ENCODE data around the gene SERGEF.

Gene SERGEF

DNA sequence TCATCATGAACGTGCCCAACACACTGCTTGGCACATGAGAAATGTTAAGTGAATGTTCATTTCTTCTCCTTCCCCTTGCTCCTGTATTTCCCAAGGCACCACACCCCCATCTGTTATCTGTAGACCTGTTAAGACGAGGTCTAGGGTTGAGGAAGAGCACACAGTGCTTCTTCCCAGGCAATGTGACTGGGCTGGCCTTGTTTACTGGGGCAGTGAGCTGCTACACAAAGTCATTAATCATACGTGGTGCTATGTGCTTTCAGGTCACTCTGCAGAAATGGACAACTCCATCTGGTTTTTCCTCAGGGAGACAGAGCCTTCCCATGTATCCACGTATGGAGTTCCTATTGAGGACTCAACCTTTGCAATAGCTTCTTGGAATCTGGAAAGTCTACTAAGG, 159.6 kb downstream of the SERGEF start:
- no peak for DNase-seq

DNA sequence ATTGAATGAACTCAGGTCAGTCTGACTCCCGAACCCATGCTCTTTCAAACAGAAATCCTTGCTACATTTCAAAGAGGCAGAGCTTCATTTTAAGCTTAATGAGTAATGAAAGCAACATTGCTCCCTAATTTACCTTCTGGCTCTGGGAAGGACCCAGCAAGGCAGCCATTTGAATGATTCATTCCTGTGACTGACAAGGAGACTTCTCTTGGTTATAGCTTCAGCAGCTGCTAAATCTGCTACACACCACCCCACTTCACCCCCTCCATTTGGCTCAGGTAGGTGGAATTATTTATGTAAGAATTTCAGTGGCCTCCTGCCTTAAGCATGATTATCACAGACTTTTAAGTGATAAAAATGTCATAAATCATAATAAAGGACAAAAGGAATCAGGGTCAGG, 160.6 kb downstream of the SERGEF start:
- no peak for DNase-seq

- no peak for DNase-seq
Measured at GRCh38 chr11:17851697-17852096, 161.2 kb downstream of the SERGEF start.

- DNase-seq: no peak
Measured at GRCh38 chr11:17850336-17850735, 162.5 kb downstream of the SERGEF start.

DNA sequence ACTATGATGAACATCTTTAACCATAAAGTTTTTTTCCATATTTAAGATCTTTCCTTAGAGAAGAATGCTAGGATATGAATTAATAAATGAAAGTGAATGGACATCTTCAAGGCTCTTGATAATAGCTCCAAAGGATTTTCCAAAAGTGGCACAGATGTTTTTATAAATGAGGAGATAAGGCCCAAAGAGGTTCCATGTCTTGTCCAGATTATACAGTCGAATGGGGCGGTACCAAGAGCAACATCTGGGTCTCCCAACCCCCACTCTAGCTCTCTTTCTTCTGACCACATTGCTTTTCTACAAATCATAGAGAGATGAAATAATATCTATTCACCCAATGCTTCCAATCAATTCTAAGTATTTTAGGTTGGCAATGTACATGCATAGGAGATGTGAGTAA, 164.1 kb downstream of the SERGEF start:
- DNase-seq: no peak

DNA sequence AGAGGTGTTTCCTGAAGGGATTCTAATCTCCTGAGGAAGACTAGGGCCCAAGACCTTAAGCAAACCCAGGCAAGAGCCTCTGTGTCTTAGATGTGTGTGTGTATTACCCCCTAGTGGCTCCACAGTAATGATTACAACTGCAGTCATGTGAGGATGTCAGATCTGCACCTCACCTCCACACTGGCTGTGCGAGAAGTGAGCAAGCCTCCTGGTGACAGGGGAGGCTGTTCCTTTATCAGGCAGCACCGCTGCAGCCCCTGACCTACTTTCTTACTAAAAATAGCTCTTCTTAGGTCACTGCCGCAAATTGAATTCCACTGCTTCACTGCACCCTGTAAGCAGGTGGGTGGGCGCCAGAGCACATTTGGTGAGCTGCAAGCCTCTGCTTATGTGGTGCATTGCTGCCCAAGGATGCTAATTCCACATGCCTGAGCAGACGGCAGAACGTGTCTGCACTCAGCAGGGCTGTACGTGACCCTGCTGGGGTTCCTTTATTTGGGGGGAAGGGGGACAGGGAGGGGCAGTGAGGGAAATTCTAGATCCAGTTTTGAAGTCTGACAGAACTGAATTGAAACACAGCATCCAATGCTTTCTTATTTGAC, 165.9 kb downstream of the SERGEF start:
- DNase-seq: peak; percentile 26

- DNase-seq: peak; percentile 76
Measured at GRCh38 chr11:17845431-17845881, 167.4 kb downstream of the SERGEF start.

DNA sequence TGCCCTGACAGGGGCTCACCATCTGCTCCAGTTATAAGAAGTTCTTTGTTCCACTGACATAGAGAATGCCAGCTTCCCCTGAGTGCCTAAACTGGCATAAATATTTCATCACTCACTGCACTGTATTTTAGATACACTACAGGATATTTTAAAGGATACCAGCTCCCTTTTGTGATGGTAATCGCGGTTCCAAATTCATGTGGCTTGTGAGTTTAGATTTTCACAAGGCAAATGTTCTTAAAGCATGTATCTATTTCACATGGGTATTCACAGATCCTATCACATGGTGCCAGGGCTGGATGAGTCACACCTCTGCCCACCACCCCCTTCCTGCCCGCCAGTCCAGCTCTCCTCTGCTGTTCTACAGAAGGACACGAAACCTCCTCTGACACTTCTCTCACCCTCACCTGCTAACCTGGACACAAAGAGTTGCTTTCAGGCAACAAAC, 172.7 kb downstream of the SERGEF start:
- DNase-seq: no peak

DNA sequence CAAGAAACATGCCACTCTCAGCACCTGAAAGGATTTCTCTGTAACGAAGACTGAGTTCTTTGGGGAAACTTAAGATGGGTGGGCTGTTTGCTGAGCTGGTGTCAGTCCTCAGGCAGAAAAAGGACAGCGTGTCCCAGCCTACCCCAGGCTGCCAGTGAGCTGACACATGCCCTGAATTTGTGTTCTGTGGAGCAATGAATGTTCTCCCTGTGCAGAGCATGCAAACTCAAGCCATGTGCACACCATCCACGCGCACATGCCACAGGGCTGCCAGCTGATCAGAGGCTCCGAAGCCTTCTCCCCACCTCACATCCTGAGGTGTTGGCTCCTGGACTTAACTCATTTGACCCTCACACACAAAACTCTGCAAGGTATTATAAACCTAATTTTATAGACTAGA, 173.4 kb downstream of the SERGEF start:
- DNase-seq: no peak

- DNase-seq: no peak
Measured at GRCh38 chr11:17838102-17838501, 174.7 kb downstream of the SERGEF start.

DNA sequence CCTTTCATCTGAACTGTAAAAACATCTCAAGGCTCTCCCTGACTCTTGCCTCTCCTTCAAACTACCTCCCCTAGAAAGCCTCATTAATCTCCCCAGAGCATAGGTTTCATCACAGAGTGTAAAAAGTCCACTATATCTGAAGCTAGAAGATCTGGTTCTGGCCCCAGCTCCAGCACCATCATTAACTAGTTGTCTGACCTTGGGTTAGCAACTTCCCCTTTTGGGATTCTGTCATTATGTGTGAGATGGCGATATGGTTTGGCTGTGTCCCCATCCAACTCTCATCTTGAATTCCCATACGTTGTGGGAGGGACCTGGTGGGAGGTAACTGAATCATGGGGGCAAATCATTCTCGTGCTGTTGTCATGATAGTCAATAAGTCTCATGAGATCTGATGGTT, 181.0 kb downstream of the SERGEF start:
- DNase-seq: no peak

- no peak for DNase-seq
Measured at GRCh38 chr11:17831228-17831627, 181.6 kb downstream of the SERGEF start.

DNA sequence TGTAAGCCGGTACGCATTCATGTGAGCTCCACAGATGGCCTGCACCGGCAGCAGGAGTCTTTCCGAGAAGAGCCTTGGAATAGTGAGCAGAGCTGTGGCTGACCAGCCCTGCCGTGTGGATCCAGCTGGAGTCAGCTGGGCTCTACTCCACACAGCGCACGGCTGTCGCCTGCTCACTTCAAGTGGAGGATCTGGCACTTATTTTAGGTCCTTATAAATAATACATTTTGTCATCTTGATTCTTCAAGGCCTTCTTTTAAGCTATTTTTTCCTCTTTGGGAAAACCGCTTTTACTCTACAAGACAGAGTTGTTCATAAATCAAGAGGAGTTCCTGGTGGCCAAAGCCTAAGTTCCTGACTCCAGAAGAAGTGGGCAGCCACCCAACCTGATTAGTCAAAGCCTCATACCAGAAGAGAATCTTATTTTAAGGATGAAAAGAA, 184.5 kb downstream of the SERGEF start:
- peak; percentile 50 for DNase-seq

DNA sequence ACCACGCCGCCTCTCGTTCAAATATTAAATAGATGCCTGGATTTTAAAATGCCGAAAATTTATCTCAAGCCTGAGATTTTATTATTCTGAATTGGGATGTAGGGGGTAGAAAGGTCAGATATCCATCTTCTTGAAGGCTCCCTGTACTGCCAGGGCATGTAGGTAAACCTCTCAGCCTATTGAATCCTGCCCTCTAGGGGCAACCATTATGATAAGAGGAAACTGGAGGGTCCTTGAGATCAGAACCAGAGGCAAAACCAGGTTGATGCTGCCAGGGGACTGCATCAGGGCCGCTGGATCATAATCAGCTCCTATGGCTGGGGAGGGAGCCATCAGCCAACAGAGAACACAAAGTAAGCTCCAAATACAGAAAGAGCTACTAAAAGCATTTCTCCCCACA, 185.8 kb downstream of the SERGEF start:
- DNase-seq: no peak

DNA sequence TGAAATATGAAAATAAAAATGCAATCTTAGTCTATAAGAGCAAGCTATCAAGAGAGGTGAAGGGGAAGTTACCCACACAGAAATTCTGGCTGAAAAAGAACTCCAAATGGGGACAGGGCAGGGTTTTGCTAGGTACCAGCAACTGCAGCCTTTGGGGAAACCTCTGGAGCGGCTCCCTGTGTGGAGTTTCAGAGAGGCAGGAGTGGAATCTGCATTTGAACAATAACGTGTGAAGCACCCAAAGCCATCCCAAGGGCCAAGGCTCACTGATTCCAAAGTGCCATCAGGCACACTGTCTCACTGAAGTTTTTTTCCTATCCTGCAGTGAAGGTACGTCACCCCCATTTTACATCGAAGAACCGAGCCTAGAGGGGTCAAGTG, 190.5 kb downstream of the SERGEF start:
- no peak for DNase-seq

DNA sequence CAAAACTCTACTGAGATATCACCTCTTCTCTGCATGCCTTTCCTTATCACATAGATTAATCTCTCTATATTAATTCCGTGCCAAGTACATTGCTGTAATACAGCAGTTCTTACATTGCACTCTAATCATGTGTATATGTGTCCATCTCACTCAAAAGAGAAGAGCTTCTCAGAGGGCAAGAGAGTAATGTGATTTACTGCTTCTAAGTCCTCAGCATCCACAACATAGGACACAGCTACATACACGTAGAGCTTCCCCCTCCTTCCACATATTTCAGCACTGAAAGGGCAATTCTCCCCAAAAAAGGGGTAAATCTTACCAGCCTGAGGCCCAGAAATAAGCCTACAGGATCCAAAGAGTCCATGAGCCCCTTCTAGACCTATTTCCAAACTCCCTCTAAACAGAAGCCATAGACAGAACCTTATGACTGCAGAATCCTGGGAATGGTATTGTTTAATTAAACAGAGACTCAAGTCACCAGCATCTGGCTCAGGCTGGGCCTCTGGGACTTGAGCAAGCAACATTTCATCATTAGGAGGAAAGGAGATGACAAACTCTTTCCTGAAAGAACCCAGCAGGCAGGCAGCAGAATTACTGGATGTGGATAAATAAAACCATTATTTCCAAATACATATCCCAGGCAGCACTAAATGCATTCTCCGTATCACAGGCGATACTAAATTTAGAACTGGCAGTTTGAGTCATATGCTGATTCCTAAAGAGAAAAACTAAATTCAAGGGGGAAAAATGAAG, 191.0 kb downstream of the SERGEF start:
- DNase-seq: peak; percentile 76

DNA sequence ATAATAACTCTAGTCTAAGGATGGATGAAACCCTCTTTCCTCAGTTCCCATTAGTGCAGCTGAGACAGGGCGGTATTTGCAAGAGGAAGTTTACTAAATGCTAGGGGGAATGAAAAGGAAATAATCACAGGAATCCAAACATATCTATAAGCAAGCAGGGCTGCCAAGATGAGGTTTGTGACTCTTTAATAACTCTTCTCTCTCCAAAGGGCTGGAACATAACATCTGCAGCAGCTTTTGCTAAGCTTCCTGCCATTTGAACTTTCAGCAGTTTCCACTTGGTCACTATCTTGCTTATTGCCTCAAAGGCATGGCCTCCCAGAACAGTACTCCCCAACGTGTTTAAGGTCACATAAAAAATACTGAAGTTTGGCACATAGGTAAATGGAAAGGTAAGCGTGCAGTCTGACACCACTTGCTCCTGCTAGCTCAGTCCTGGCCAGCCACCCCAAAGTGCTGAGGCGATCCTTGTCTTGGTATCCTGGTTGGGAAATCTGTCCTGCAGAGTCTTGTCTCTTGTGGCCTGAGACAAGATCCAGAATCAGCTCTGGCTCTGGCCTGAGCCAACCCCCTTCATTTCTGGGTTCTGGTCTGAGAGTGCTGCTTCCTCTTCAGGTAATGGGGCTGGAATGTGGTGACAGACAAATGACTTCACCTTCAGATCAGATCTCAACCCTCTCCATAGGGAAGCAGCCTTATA, 196.5 kb downstream of the SERGEF start:
- DNase-seq: no peak

DNA sequence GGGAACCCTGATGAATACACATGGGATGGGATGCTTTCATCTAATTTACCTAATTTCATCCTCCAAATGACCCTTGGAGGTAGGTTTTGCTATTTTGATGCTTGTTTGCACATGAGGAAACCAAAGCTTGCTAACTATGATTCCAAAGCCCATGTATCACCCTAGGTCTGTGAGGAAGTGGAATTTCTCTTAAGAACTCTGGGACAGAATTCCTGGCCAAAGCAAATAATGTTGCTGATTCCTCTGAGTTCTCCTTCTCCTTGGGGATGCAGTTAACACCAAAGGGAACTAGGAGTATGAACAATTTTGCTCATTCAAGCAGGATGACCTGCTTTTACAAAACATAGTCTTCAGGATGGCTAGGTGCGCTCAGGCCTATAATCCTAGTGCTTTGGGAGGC, 198.3 kb downstream of the SERGEF start:
- DNase-seq: no peak

- DNase-seq: no peak
Measured at GRCh38 chr11:17813391-17814059, 199.3 kb downstream of the SERGEF start.

DNA sequence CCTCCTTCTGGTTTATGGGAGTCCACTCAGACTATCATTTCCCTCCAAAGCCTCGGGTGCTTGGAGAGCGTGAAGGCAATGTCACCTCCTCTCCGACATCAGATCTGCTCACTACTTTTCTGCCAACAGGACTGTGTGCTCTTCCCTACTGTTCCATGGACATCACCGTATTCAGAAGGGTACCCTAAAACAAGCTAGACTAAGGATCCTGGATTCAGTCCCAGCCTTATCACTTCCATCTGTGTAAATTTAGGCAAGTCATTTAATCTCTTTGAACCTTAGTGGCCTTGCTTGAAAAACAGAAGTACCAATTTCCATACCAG, 200.0 kb downstream of the SERGEF start:
- DNase-seq: no peak

DNA sequence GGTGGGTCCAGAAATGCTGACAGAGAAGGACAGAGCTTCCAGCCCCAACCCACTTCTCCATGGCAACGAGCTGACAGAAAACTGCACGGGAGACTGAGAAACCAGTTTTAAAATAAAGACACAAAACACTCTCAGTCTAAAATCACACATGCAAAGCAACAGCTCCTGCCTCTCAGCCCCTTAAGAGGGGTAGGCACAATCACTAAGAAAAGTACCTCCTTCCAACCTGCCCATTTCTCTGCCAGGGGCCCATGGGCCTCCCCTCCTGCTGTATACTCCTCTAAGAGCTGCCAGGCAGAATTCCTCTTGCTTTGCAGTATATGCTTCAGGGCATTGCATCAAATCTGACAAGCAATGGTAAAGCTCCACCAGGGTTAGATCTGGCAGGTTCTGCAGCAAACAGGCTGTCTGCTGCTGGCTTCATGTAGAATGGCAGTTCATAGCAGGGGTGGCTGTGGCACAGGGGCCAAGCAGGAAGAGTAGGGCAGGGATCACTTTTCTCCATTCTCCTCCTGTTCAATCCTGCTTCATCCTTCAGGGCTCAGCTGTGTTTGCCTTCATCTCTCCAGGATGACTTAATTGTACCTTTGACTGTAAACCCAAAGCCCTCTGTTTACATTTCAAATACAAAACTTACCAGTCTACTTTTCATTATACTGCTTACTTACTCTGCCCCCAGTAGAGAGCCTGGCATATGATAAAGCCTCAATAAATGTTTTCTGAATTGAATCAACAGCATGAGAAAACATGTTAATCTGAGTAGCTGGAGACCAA, 200.6 kb downstream of the SERGEF start:
- no peak for DNase-seq

- no peak for DNase-seq
Measured at GRCh38 chr11:17811352-17811751, 201.5 kb downstream of the SERGEF start.

DNA sequence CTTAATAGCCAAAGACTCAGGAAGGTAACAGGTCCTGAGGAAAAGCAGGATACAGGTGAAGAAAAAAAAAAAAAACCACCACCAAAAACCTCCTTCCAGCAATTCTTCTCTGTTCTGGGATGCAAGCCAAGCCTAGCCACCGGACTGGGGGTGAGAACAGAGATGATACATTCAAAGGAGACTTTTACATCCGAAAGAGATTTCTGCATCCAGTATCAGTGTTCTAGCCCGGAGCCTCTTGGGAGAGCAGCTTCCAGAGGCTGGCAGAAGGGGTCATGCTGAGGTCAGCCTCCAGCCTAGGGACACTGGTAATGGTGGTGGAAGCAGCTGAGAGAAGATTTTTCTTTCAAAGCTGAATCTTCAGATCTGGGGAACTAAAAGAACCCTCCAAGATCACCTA, 202.1 kb downstream of the SERGEF start:
- peak; percentile 40 for DNase-seq

Measured in fibroblast of skin of right biceps (primary cell).